ENCODE results near the gene LRRC7. TPM values are rescaled to one million over a fixed set of nuclear protein-coding genes. Genes with fewer than 3 reads are reported as not detected.

The LRRC7 gene
- polyA plus RNA-seq, 1 of the 3 experiments (the other 2 are of a cell fraction): 0.02 TPM

GRCh38 chr1:70075761-70076160, 508.0 kb downstream of the LRRC7 start:
- no peaks in the 10 kb centered on the region; the same call in 1 of the 2 replicates for H3K9me2 ChIP-seq
- H3K9me3 ChIP-seq: no peaks in the 10 kb centered on the region
- CTCF ChIA-PET: no interaction called here
- TF ChIP-seq JUND (IDR thresholded peaks at IDR 0.05) (no peak), SIN3A (IDR thresholded peaks at IDR 0.05; ENCODE audit: borderline replicate concordance, low read depth, low read length) (no peak), RCOR1 (IDR thresholded peaks at IDR 0.05; ENCODE audit: low read length) (no peak), SMC3 (IDR thresholded peaks at IDR 0.05; ENCODE audit: low read depth, low read length) (no peak), USF1 (IDR thresholded peaks at IDR 0.05; ENCODE audit: borderline replicate concordance, low read depth) (no peak), FOXJ3 (CRISPR knock-in tag; IDR thresholded peaks at IDR 0.05) (no peak), GATA2 (CRISPR knock-in tag; IDR thresholded peaks at IDR 0.05) (no peak), NFIC (IDR thresholded peaks at IDR 0.05; ENCODE audit: borderline replicate concordance) (no peak), TAF1 (IDR thresholded peaks at IDR 0.05; ENCODE audit: borderline replicate concordance, low read depth, low read length) (no peak), GABPA (IDR thresholded peaks at IDR 0.05; ENCODE audit: low read depth) (no peak), MEF2A (IDR thresholded peaks at IDR 0.05; ENCODE audit: borderline replicate concordance, low read depth) (no peak), NRF1 (IDR thresholded peaks at IDR 0.05; ENCODE audit: low read depth, low read length) (no peak), TCF12 (IDR thresholded peaks at IDR 0.05) (no peak), POLR2AphosphoS5 (IDR thresholded peaks at IDR 0.05; ENCODE audit: low read depth, low read length) (no peak)
- TF ChIP-seq, protein P1, sequence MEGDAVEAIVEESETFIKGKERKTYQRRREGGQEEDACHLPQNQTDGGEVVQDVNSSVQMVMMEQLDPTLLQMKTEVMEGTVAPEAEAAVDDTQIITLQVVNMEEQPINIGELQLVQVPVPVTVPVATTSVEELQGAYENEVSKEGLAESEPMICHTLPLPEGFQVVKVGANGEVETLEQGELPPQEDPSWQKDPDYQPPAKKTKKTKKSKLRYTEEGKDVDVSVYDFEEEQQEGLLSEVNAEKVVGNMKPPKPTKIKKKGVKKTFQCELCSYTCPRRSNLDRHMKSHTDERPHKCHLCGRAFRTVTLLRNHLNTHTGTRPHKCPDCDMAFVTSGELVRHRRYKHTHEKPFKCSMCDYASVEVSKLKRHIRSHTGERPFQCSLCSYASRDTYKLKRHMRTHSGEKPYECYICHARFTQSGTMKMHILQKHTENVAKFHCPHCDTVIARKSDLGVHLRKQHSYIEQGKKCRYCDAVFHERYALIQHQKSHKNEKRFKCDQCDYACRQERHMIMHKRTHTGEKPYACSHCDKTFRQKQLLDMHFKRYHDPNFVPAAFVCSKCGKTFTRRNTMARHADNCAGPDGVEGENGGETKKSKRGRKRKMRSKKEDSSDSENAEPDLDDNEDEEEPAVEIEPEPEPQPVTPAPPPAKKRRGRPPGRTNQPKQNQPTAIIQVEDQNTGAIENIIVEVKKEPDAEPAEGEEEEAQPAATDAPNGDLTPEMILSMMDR (IDR thresholded peaks at IDR 0.05): no peak
- TF ChIP-seq, protein P2, sequence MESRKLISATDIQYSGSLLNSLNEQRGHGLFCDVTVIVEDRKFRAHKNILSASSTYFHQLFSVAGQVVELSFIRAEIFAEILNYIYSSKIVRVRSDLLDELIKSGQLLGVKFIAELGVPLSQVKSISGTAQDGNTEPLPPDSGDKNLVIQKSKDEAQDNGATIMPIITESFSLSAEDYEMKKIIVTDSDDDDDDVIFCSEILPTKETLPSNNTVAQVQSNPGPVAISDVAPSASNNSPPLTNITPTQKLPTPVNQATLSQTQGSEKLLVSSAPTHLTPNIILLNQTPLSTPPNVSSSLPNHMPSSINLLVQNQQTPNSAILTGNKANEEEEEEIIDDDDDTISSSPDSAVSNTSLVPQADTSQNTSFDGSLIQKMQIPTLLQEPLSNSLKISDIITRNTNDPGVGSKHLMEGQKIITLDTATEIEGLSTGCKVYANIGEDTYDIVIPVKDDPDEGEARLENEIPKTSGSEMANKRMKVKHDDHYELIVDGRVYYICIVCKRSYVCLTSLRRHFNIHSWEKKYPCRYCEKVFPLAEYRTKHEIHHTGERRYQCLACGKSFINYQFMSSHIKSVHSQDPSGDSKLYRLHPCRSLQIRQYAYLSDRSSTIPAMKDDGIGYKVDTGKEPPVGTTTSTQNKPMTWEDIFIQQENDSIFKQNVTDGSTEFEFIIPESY (IDR thresholded peaks at IDR 0.05; ENCODE audit: borderline replicate concordance, low read depth): no peak
- H3K4me1 ChIP-seq (ENCODE audit: control insufficient read depth in 1 of 2, insufficient read depth in 2 of 2, low read depth in 1 of 2, low read length in 1 of 2): no peaks in the 10 kb centered on the region
- no peaks in the 10 kb centered on the region for H4K20me1 ChIP-seq (ENCODE audit: insufficient read depth)
- H3K4me2 ChIP-seq: no peak overlapping the region
- H3K4me3 ChIP-seq (ENCODE audit: low read depth in 2 of 2, low read length in 1 of 2): no peak overlapping the region
- no peaks in the 10 kb centered on the region for H3F3A ChIP-seq (replicated peaks; ENCODE audit: insufficient read depth)
- no peak for DNase-seq
- H3K27ac ChIP-seq (ENCODE audit: low read depth in 2 of 2, low read length in 1 of 2): no peak overlapping the region
- no peaks in the 10 kb centered on the region for H3K79me2 ChIP-seq (ENCODE audit: insufficient read depth)
- POLR2A ChIA-PET: no interaction called here
- H3K36me3 ChIP-seq (replicated peaks in 1 of 2; ENCODE audit: control insufficient read depth in 1 of 2, insufficient read depth in 2 of 2, low read length in 1 of 2): no peaks in the 10 kb centered on the region
- no peak overlapping the region for H3K9ac ChIP-seq
- no peak overlapping the region for H2AFZ ChIP-seq (ENCODE audit: low read depth)
- 53% methylated on average over 4 of the region's 7 CpGs for WGBS (ENCODE audit: low lambda C conversion rate)
- H3K27me3 ChIP-seq (ENCODE audit: insufficient read depth): no peaks in the 10 kb centered on the region

All from SK-N-SH (cell line).